Neural cell (in vitro differentiated cells): ENCODE data around the gene CELA3B.
"Not testable (repeated sequence)": the region's sequence is repeated elsewhere in the genome, so short reads cannot be mapped to it uniquely, and the experiment has no call there.

Source experiments
- CTCF ChIP-seq: fragments of 450-650 bp; IDR thresholded peaks from 2 replicates; pipeline ENCODE4 v1.5.1; 2014; ENCODE audit warnings: antibody characterized with exemption, mild to moderate bottlenecking, moderate library complexity; ENCODE audit not compliant: poor library complexity, severe bottlenecking
- EP300 ChIP-seq: fragments of 450-650 bp; conservative IDR thresholded peaks from 2 replicates; pipeline ENCODE4 v1.6.1; 2014; ENCODE audit warnings: antibody characterized with exemption, mild to moderate bottlenecking, moderate library complexity; ENCODE audit not compliant: poor library complexity, severe bottlenecking
- EZH2 ChIP-seq: fragments of 200-600, 300-800 bp; shearing (Covaris generic), sonication (generic); IDR thresholded peaks from 2 replicates; pipeline ENCODE4 v1.6.1; 2014; ENCODE audit warnings: antibody characterized with exemption, low read length, borderline replicate concordance, mild to moderate bottlenecking; ENCODE audit not compliant: insufficient read depth, poor library complexity, severe bottlenecking
- MXI1 ChIP-seq: fragments of 450-650 bp; conservative IDR thresholded peaks from 2 replicates; pipeline ENCODE4 v1.6.1; 2014; ENCODE audit warnings: antibody characterized with exemption, mild to moderate bottlenecking; ENCODE audit not compliant: poor library complexity, severe bottlenecking
- POLR2AphosphoS5 ChIP-seq: IDR thresholded peaks from 2 replicates; pipeline ENCODE4 v1.6.1; 2012
- RAD21 ChIP-seq: fragments of 450-650 bp; conservative IDR thresholded peaks from 2 replicates; pipeline ENCODE4 v1.6.1; 2014; ENCODE audit warnings: antibody characterized with exemption, mild to moderate bottlenecking, moderate library complexity
- SMC3 ChIP-seq: fragments of 450-650 bp; conservative IDR thresholded peaks from 2 replicates; pipeline ENCODE4 v1.6.1; 2014; ENCODE audit warnings: antibody characterized with exemption, mild to moderate bottlenecking, moderate library complexity; ENCODE audit not compliant: poor library complexity
- TAF1 ChIP-seq: IDR thresholded peaks from 2 replicates; pipeline ENCODE4 v1.6.1; 2012; ENCODE audit warnings: low read depth

DNA sequence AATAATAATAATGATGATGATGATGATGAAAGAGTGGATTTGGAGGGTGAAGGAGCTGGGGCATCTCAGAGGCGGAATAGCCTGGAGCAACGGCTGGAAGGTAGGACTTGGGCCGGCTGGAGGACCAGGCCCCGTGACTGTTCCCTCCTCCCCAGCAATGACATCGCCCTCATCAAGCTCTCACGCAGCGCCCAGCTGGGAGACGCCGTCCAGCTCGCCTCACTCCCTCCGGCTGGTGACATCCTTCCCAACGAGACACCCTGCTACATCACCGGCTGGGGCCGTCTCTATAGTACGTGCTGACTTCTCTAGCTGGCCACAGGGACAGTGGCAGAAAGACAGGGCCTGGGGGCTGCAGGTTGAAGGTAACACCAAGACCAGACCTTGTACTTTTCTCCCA lies 6.7 kb downstream of the CELA3B start:
- TF ChIP-seq CTCF, EZH2, SMC3, POLR2AphosphoS5, MXI1, RAD21, EP300, TAF1: not testable (repeated sequence)
